Measurements from ENCODE around the gene MAFG. TPM values are rescaled to one million over a fixed set of nuclear protein-coding genes. Genes with fewer than 3 reads are reported as not detected.
A peak's percentile ranks its signal among the peaks of the same experiment; 100 is the strongest.

MAFG gene
- total and polyA plus RNA-seq, 2 of the 13 experiments (the other 11 are each of a cell fraction or from before 2014, with no cell fraction given): 14.5 to 20.0 TPM

- FAIRE-seq (no peak), ATAC-seq (no peak), DNase-seq (ENCODE audit: low spot score) (no peak)
- no peaks in the 10 kb centered on the region for H4K20me1 ChIP-seq (ENCODE audit: insufficient read depth, low read length)
- peak overlapping the region; percentile 76 for H3K27ac ChIP-seq (ENCODE audit: extremely low read length, insufficient read depth, low read length)
- H3K9ac ChIP-seq (ENCODE audit: insufficient read depth, low read depth, low read length): peak overlapping the region; percentile 99; the same call in 1 of the 2 replicates
- H3K36me3 ChIP-seq (replicated peaks in 1 of 2; ENCODE audit: control insufficient read depth in 1 of 2, insufficient read depth in 2 of 2, low read length in 2 of 2): peaks cover 41 to 59% of the 10 kb centered on the region in 2 experiments
- H3K4me2 ChIP-seq (ENCODE audit: low read depth, low read length): peak overlapping the region; percentile 98
- BruUV-seq (replicated peaks): no TSS peak
- ChIA-PET POLR2A (no interaction called here), CTCF (ENCODE audit: low intra/inter-chr PET ratio, low total read pairs) (no interaction called here)
- TF ChIP-seq SP1 (IDR thresholded peaks at IDR 0.05) (no peak), SP1 (CRISPR knock-in tag; IDR thresholded peaks at IDR 0.05) (no peak), PRPF4 (IDR thresholded peaks at IDR 0.05; ENCODE audit: low read depth, low read length, poor library complexity, severe bottlenecking) (peak; percentile 15), NRL (CRISPR knock-in tag; IDR thresholded peaks at IDR 0.05; ENCODE audit: borderline replicate concordance) (0 out of 2 replicates have a peak, but pooled peaks have one; percentile 5), ZNF777 (CRISPR knock-in tag; IDR thresholded peaks at IDR 0.05) (no peak), KLF6 (CRISPR knock-in tag; IDR thresholded peaks at IDR 0.05) (no peak), TFDP1 (CRISPR knock-in tag; IDR thresholded peaks at IDR 0.05; ENCODE audit: borderline replicate concordance) (no peak), ZNF607 (CRISPR knock-in tag; IDR thresholded peaks at IDR 0.05; ENCODE audit: borderline replicate concordance) (0 out of 2 replicates have a peak, but pooled peaks have one; percentile 16), MNT (IDR thresholded peaks at IDR 0.05) (no peak), AGO2 (optimal IDR thresholded peaks at IDR 0.05; ENCODE audit: low read depth, low read length) (peak; percentile 55), FOXO4 (CRISPR knock-in tag; conservative IDR thresholded peaks at IDR 0.05) (no peak), ZNF18 (CRISPR knock-in tag; IDR thresholded peaks at IDR 0.05; ENCODE audit: insufficient replicate concordance) (no peak), ZBTB2 (CRISPR knock-in tag; IDR thresholded peaks at IDR 0.05; ENCODE audit: low read depth) (no peak), ZNF567 (CRISPR knock-in tag; IDR thresholded peaks at IDR 0.05; ENCODE audit: borderline replicate concordance) (0 out of 2 replicates have a peak, but pooled peaks have one; percentile 20), SMAD1 (CRISPR knock-in tag; IDR thresholded peaks at IDR 0.05; ENCODE audit: borderline replicate concordance, low read depth) (0 out of 2 replicates have a peak, but pooled peaks have one; percentile 21), JDP2 (CRISPR knock-in tag; IDR thresholded peaks at IDR 0.05; ENCODE audit: borderline replicate concordance) (no peak), MBD4 (IDR thresholded peaks at IDR 0.05; ENCODE audit: borderline replicate concordance, low read length) (no peak)
- WGBS (ENCODE audit: low lambda C conversion rate): 97% methylated on average over 16 of the region's 16 CpGs
- peaks cover 52% of the 10 kb centered on the region for H3K79me2 ChIP-seq (ENCODE audit: insufficient read depth, low read length)
- peaks cover 36% of the 10 kb centered on the region for H3K4me1 ChIP-seq (ENCODE audit: insufficient read depth, low read length)
- H3K27me3 ChIP-seq (ENCODE audit: control insufficient read depth in 1 of 2, insufficient read depth in 2 of 2, low read length in 2 of 2): peaks cover 0 to 6% of the 10 kb centered on the region in 2 experiments; a peak in 2 of 5 replicates
- H3K9me3 ChIP-seq (ENCODE audit: low read length): no peaks in the 10 kb centered on the region
- H2AFZ ChIP-seq (ENCODE audit: low read length): no peak overlapping the region
- intact Hi-C loops (cut with micrococcal nuclease; ENCODE audit: unreplicated experiment) (no loop called here), in situ Hi-C loops (cut with HindIII; ENCODE audit: extremely low pct_ligation_motif_present, low pct_unique_long_range_greater_than_20kb) (no loop called here)
- peak overlapping the region in 1 of 3 experiments; percentile 98; a peak in 1 of 6 replicates for H3K4me3 ChIP-seq (replicated peaks in 1 of 3; ENCODE audit: insufficient read depth in 1 of 3, low read depth in 2 of 3, low read length in 3 of 3)
Measured at GRCh38 chr17:81888988-81889595, 38.4 kb downstream of the MAFG start.

Data from HepG2 (cell line).